Fibroblast of pulmonary artery (primary cell): ENCODE results near the gene LINC00305.

Source experiments
- DNase-seq: peaks from one replicate; pipeline ENCODE4 v3.0.0-alpha.2; 2010; ENCODE audit warnings: low read depth
- H3K4me3 ChIP-seq: replicated peaks from 2 replicates; pipeline ENCODE4 v1.5.1; 2011; ENCODE audit warnings: low read depth, mild to moderate bottlenecking, control low read depth, low read length, moderate library complexity
- TF ChIP-seq, protein P1 (sequence below): IDR thresholded peaks from 2 replicates; pipeline ENCODE4 v1.5.1; 2011; ENCODE audit warnings: mild to moderate bottlenecking, control low read depth, low read length, inconsistent platforms; ENCODE audit errors: missing control alignments

The LINC00305 gene

DNA sequence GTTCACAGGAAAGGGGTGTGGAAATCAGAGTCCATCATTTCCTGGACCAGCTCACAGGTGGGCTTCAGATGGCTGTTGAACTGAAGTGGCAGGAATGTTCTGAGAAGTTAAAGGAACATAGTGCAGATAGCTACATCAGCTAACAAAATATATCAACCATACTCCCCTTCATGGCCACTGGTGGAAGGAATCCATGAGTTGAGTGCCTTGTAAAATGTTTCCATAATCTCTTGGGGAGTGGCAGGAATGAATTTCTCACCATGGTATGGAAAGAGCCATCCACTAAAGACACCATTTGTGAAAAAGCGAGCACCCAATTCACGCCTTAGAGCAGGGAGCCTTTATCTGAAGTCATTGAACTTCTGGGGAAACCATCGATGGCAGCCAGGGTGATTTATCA lies at the start of gene LINC00305:
Gene LINC00305, minus strand, starts transcription at position 101 of the 400 bp plus-strand sequence.
- TF ChIP-seq, protein P1, sequence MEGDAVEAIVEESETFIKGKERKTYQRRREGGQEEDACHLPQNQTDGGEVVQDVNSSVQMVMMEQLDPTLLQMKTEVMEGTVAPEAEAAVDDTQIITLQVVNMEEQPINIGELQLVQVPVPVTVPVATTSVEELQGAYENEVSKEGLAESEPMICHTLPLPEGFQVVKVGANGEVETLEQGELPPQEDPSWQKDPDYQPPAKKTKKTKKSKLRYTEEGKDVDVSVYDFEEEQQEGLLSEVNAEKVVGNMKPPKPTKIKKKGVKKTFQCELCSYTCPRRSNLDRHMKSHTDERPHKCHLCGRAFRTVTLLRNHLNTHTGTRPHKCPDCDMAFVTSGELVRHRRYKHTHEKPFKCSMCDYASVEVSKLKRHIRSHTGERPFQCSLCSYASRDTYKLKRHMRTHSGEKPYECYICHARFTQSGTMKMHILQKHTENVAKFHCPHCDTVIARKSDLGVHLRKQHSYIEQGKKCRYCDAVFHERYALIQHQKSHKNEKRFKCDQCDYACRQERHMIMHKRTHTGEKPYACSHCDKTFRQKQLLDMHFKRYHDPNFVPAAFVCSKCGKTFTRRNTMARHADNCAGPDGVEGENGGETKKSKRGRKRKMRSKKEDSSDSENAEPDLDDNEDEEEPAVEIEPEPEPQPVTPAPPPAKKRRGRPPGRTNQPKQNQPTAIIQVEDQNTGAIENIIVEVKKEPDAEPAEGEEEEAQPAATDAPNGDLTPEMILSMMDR: no peak

GRCh38 chr18:64191069-64191468 lies 42.2 kb upstream of the LINC00305 start:
- DNase-seq: no peak
- no peak overlapping the region for H3K4me3 ChIP-seq
- TF ChIP-seq, protein P1: no peak

More for the DNA sequence above, at the start of gene LINC00305:
- no peak for DNase-seq
- H3K4me3 ChIP-seq: no peak within 1 kb of the TSS

- H3K4me3 ChIP-seq: no peak overlapping the region
- TF ChIP-seq, protein P1: no peak
- no peak for DNase-seq
Observed at GRCh38 chr18:64185987-64186386, 37.1 kb upstream of the LINC00305 start.

DNA sequence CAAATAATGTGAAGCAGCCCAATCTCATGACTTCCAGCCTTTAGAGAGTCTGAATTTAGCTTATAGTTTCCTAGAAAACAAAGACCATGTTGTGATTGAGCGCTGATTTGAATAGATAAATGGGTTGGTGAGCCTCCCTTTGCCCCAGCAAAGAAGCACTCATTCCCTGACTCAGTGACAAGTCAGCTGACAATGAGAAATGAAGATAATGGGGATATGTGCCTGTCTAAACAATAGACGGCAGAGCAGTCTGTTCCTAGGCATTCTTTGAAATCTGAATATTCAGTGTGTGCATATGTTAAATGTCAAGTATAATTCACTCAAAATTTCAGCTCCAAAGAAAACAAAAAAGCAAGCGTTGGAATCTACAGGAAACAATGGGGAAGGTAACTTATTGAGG lies 34.8 kb upstream of the LINC00305 start:
- no peak for DNase-seq
- H3K4me3 ChIP-seq: no peak overlapping the region
- TF ChIP-seq, protein P1: no peak

DNA sequence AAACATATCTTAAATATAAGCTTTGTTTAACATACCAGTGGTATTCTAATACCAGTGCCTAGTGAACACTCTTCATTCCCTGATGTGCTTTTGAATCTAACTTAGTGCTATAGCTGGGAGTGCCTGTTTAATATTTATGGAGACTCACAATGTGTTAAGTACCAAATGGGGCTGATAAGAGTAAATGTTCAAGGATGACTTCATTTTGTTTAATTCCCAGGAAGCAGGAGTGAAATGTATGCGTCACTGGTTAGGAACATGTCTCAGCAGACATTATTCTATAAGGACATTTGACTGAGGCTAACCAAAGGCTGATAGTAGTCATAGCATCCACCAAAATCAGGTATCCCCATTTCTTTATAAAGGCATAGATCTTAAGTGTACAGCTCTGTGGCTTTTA lies 31.7 kb upstream of the LINC00305 start:
- no peak overlapping the region for H3K4me3 ChIP-seq
- TF ChIP-seq, protein P1: no peak

DNA sequence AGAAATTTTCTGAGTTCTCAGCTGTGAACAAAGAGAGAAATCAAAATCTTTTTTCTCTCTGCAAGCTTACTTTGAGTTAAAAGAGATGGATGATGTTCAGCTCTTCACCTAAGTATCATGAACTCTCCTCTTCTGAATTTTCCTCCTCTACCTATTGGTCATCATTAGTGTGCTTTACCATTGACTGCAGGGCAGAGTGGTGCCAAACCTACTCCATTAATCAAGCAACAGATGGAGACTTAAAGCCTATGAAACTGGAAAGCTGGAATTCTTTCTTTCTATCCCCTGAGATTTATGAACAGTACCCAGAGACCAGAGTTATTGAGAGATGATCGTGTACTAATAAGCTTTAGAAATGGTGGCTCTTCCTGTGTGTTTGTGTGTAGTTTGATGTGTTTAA lies 31.3 kb upstream of the LINC00305 start:
- TF ChIP-seq, protein P1: no peak
- no peak for DNase-seq

More for the DNA sequence above, 31.7 kb upstream of the LINC00305 start:
- no peak for DNase-seq

GRCh38 chr18:64179556-64180080 lies 30.7 kb upstream of the LINC00305 start:
- DNase-seq: no peak
- no peak overlapping the region for H3K4me3 ChIP-seq
- TF ChIP-seq, protein P1: no peak

More for the DNA sequence above, 31.3 kb upstream of the LINC00305 start:
- H3K4me3 ChIP-seq: no peak overlapping the region
